Spleen (tissue), 7 donors: ENCODE measurements around the gene LCAT.

ENCODE experiments used
- CTCF ChIP-seq, 11 experiments: fragments of 200-600 bp in 7 of 11; fragments of 450-650 bp in 4 of 11; sonication (generic) in 4 of 11; IDR thresholded peaks in 8 of 11; conservative IDR thresholded peaks in 3 of 11; 1 replicate in 7 of 11; 2 replicates in 4 of 11; pipeline versions ENCODE4 v1.4.0 to v1.8.0; 2016 to 2021; ENCODE audit warnings: antibody characterized with exemption in 11 of 11, inconsistent platforms in 4 of 11, mild to moderate bottlenecking in 1 of 11
- POLR2A ChIP-seq, 3 donors: fragments of 450-650 bp; IDR thresholded peaks; one replicate each; pipeline ENCODE4 v1.5.1; 2017; ENCODE audit warnings: antibody characterized with exemption in 3 of 3, mild to moderate bottlenecking in 1 of 3
- donor health status: DM: no; HTN: no; CAD: no; lungs with moderate emphysema.
- donor health status: DM: no; HTN: no; CAD: no.
- donor health status: DM: no; HTN: no; CAD: no.

- TF ChIP-seq CTCF (IDR thresholded peaks at IDR 0.05 in 8 of 11, conservative IDR thresholded peaks at IDR 0.05 in 3 of 11) (no peak), POLR2A (IDR thresholded peaks at IDR 0.05) (no peak)
Measured at GRCh38 chr16:67914758-67915495, 29.0 kb downstream of the LCAT start.
